K562 (cell line): ENCODE results near the gene VPS33A. TPM values are rescaled to one million over a fixed set of nuclear protein-coding genes. Genes with fewer than 3 reads are reported as not detected.

ENCODE experiments used
- ATAC-seq: fragments of 200-7000 bp; cut with Tn5 transposase; 3 replicates; pipeline ENCODE4 v1.9.1; 2020; ENCODE audit warnings: moderate library complexity
- BruUV-seq: library from RNA; stranded (reverse); fragments of 400-500 nt; replicated peaks from 2 replicates; lab custom pipeline; 2021; lab: Mats Ljungman, UMichigan
- CTCF ChIA-PET: fragments of 300-600 bp; formaldehyde crosslinking; extraction: SDS; loops from one replicate; lab custom pipeline; 2021; ENCODE audit warnings: low intra/inter-chr PET ratio; lab: Yijun Ruan, JAX
- POLR2A ChIA-PET: fragments of 300-600, 350-650 bp; sonication (Branson Sonifier 250); formaldehyde crosslinking; extraction: SDS; loops from one replicate; lab custom pipeline; 2021; ENCODE audit warnings: antibody characterized with exemption, inconsistent platforms; lab: Yijun Ruan, JAX
- DNase-seq, 4 experiments: peaks; one replicate each; pipeline versions ENCODE4 v3.0.0 to v3.0.0-alpha.2; 2011 to 2018; ENCODE audit warnings: low spot score in 3 of 4, mixed read lengths in 3 of 4; ENCODE audit errors: extremely low read depth in 1 of 4
- FAIRE-seq: peaks from 2 replicates; lab custom pipeline; 2011; peaks lifted over from hg19 to GRCh38; lab: Jason Lieb, UNC
- H2AFZ ChIP-seq: 2 replicates; pipeline ENCODE4 v1.6.0; 2011; ENCODE audit warnings: low read depth, low read length, control low read depth, inconsistent platforms
- H3K27ac ChIP-seq: fragments of 200-600 bp; 3 replicates; pipeline ENCODE4 v1.8.0; 2011; ENCODE audit warnings: low read depth, mild to moderate bottlenecking, control low read depth, inconsistent platforms, low read length, moderate library complexity, mixed read lengths; ENCODE audit errors: extremely low read depth
- H3K27me3 ChIP-seq, 2 experiments: fragments of 300-600 bp in 1 of 2; 2 replicates in 1 of 2; 3 replicates in 1 of 2; pipeline versions ENCODE4 v1.6.0 to v1.8.0; 2011; ENCODE audit warnings: inconsistent platforms in 2 of 2, low read length in 2 of 2, mild to moderate bottlenecking in 1 of 2, mixed read lengths in 1 of 2, moderate library complexity in 1 of 2; ENCODE audit not compliant: control insufficient read depth in 2 of 2, insufficient read depth in 2 of 2
- H3K36me3 ChIP-seq: fragments of 300-600 bp; 3 replicates; pipeline ENCODE4 v1.8.0; 2011; ENCODE audit warnings: mild to moderate bottlenecking, low read length, inconsistent platforms; ENCODE audit not compliant: control insufficient read depth, insufficient read depth
- H3K4me1 ChIP-seq, 2 experiments: fragments of 200-600 bp in 1 of 2; replicated peaks in 1 of 2; 2 replicates in 1 of 2; 3 replicates in 1 of 2; pipeline versions ENCODE4 v1.5.1 to v1.8.0; 2011; ENCODE audit warnings: inconsistent platforms in 2 of 2, low read length in 2 of 2, mild to moderate bottlenecking in 1 of 2, mixed read lengths in 1 of 2, moderate library complexity in 1 of 2; ENCODE audit not compliant: control insufficient read depth in 2 of 2, insufficient read depth in 2 of 2
- H3K4me2 ChIP-seq: 2 replicates; pipeline ENCODE4 v1.6.1; 2011; ENCODE audit warnings: low read length, control low read depth, inconsistent platforms, mixed read lengths; ENCODE audit not compliant: insufficient read depth
- H3K4me3 ChIP-seq: fragments of 200-600 bp; sonication (generic), shearing (Covaris generic); 2 replicates; pipeline ENCODE4 v1.5.1; 2016; ENCODE audit warnings: control low read depth, inconsistent platforms
- H3K79me2 ChIP-seq: fragments of 200-600 bp; 3 replicates; pipeline ENCODE4 v1.8.0; 2011; ENCODE audit warnings: low read length, inconsistent platforms; ENCODE audit not compliant: control insufficient read depth, insufficient read depth
- H3K9ac ChIP-seq, 2 experiments: 2 replicates each; pipeline versions ENCODE4 v1.6.0 to v1.6.1; 2011; ENCODE audit warnings: low read depth in 2 of 2, low read length in 2 of 2, control low read depth in 1 of 2, inconsistent platforms in 1 of 2, mild to moderate bottlenecking in 1 of 2, mixed read lengths in 1 of 2; ENCODE audit not compliant: insufficient read depth in 1 of 2
- H3K9me1 ChIP-seq: one replicate; pipeline ENCODE4 v1.6.0; 2011; ENCODE audit warnings: inconsistent platforms, mild to moderate bottlenecking, low read length, moderate library complexity; ENCODE audit not compliant: control insufficient read depth, insufficient read depth
- H3K9me3 ChIP-seq: replicated peaks from 2 replicates; pipeline ENCODE4 v1.5.1; 2011; ENCODE audit warnings: low read depth, low read length, inconsistent platforms; ENCODE audit not compliant: control insufficient read depth, insufficient read depth
- H4K20me1 ChIP-seq: replicated peaks from 2 replicates; pipeline ENCODE4 v1.6.1; 2011; ENCODE audit warnings: low read length, inconsistent platforms, mixed read lengths; ENCODE audit not compliant: control insufficient read depth, insufficient read depth
- ARID2 ChIP-seq: fragments of 450-650 bp; IDR thresholded peaks from 2 replicates; pipeline ENCODE4 v1.6.1; 2017; ENCODE audit warnings: antibody characterized with exemption, mild to moderate bottlenecking
- CC2D1A ChIP-seq: fragments of 450-650 bp; IDR thresholded peaks from 2 replicates; pipeline ENCODE4 v1.6.1; 2017; ENCODE audit warnings: mild to moderate bottlenecking
- CTCF ChIP-seq, 3 experiments: IDR thresholded peaks in 2 of 3; conservative IDR thresholded peaks in 1 of 3; 2 replicates each; pipeline ENCODE4 v1.5.1; 2011 to 2012; ENCODE audit warnings: low read length in 3 of 3, mild to moderate bottlenecking in 3 of 3, control low read depth in 2 of 3, improper control_type of control experiment in 1 of 3, inconsistent platforms in 1 of 3, low read depth in 1 of 3, mixed read lengths in 1 of 3, moderate library complexity in 1 of 3; ENCODE audit not compliant: insufficient read depth in 2 of 3
- CXXC5 ChIP-seq: fragments of 250-450 bp; sonication (Bioruptor Pico); IDR thresholded peaks from 2 replicates; pipeline ENCODE4 v1.8.0; 2022; ENCODE audit warnings: inconsistent platforms, mild to moderate bottlenecking, moderate library complexity
- E2F5 ChIP-seq: sonication (generic); formaldehyde crosslinking; IDR thresholded peaks from 2 replicates; pipeline ENCODE4 v1.8.0; 2022; ENCODE audit warnings: mild to moderate bottlenecking, missing genetic modification reagents
- ESRRA ChIP-seq: fragments of 450-650 bp; IDR thresholded peaks from 2 replicates; pipeline ENCODE4 v1.6.1; 2014; ENCODE audit warnings: low read depth, mild to moderate bottlenecking, moderate library complexity, borderline replicate concordance
- FIP1L1 ChIP-seq: fragments of 200-400 bp; formaldehyde crosslinking; IDR thresholded peaks from 2 replicates; pipeline ENCODE4 v1.6.1; 2018; ENCODE audit warnings: mild to moderate bottlenecking, low read depth, low read length; ENCODE audit not compliant: poor library complexity, severe bottlenecking
- ID3 ChIP-seq, 2 experiments: fragments of 250-450 bp in 1 of 2; fragments of 450-650 bp in 1 of 2; sonication (Bioruptor Pico) in 1 of 2; IDR thresholded peaks; 2 replicates each; pipeline versions ENCODE4 v1.6.1 to v1.8.0; 2016 to 2021; ENCODE audit warnings: mild to moderate bottlenecking in 2 of 2, moderate library complexity in 2 of 2, missing compliant biosample characterization in 1 of 2, missing genetic modification characterization in 1 of 2
- KAT2B ChIP-seq: IDR thresholded peaks from one replicate; pipeline ENCODE4 v1.6.1; 2012; ENCODE audit warnings: low read depth, mild to moderate bottlenecking, control low read depth, inconsistent platforms, low read length, moderate library complexity
- MTA3 ChIP-seq: fragments of 450-650 bp; formaldehyde crosslinking; IDR thresholded peaks from 2 replicates; pipeline ENCODE4 v1.6.1; 2017; ENCODE audit warnings: mild to moderate bottlenecking, borderline replicate concordance
- NR0B1 ChIP-seq: fragments of 450-650 bp; IDR thresholded peaks from one replicate; pipeline ENCODE4 v1.6.1; 2018; ENCODE audit warnings: mild to moderate bottlenecking, moderate library complexity; ENCODE audit not compliant: partially characterized antibody
- RAD21 ChIP-seq, 2 experiments: fragments of 250-450 bp in 1 of 2; fragments of 450-650 bp in 1 of 2; sonication (Bioruptor Pico) in 1 of 2; formaldehyde crosslinking in 1 of 2; IDR thresholded peaks in 1 of 2; conservative IDR thresholded peaks in 1 of 2; 2 replicates each; pipeline versions ENCODE4 v1.4.0 to v1.8.0; 2020 to 2022; ENCODE audit warnings: mild to moderate bottlenecking in 2 of 2, moderate library complexity in 1 of 2
- RB1 ChIP-seq: fragments of 450-650 bp; IDR thresholded peaks from 2 replicates; pipeline ENCODE4 v1.6.1; 2017; ENCODE audit warnings: low read depth, mild to moderate bottlenecking
- SMC3 ChIP-seq: conservative IDR thresholded peaks from 2 replicates; pipeline ENCODE4 v1.6.1; 2011; ENCODE audit warnings: low read depth, low read length, improper control_type of control experiment; ENCODE audit not compliant: insufficient read depth
- WGBS: fragments of 100-300 bp; shearing (Covaris generic); methylation state at CpG from one replicate; pipeline ENCODE4 v1.1.6; 2016; ENCODE audit warnings: low coverage, mixed read lengths; ENCODE audit not compliant: insufficient coverage; ENCODE audit errors: missing lambda C conversion rate; 5-methylcytosine and 5-hydroxymethylcytosine counted together
- in situ Hi-C: fragments of 300-500 bp; cut with MboI; formaldehyde crosslinking; loops from 4 replicates; pipeline ENCODE4 v1.15.0; 2018; ENCODE audit warnings: inconsistent platforms, mixed read lengths
- intact Hi-C: fragments of 100-400 bp; cut with micrococcal nuclease; formaldehyde crosslinking; loops from 2 replicates; pipeline ENCODE4 v1.14.2; 2022
- polyA plus RNA-seq, 8 experiments: library from polyadenylated mRNA; depleted of rRNA in 4 of 8; stranded (reverse) in 5 of 8; unstranded in 3 of 8; fragments of >200 nt; fragmentation: Nextera tagmentation in 2 of 8; fragmentation: Illumina TruSeq in 1 of 8; extraction: Ambion mirVana in 2 of 8; extraction: Trizol in 1 of 8; gene quantifications; 2 replicates each; pipeline versions ENCODE4 v1.2.1 to v1.2.3, GENCODE V29; 2011 to 2014; ENCODE audit warnings: inconsistent platforms in 1 of 8, missing spikeins in 1 of 8
- total RNA-seq, 7 experiments: library from RNA; depleted of rRNA in 6 of 7; stranded (reverse); fragments of >200 nt in 6 of 7; fragmentation: Illumina TruSeq in 2 of 7; extraction: Trizol in 2 of 7; gene quantifications; 2 replicates each; pipeline versions ENCODE4 v1.2.1 to v1.2.3, GENCODE V29; 2011 to 2021; ENCODE audit warnings: low replicate concordance in 1 of 7

The VPS33A gene
- total and polyA plus RNA-seq, 9 of the 15 experiments (the other 6 are each of a cell fraction or from before 2014, with no cell fraction given): 10.6 to 34.3 (median 25.3) TPM

GRCh38 chr12:122306407-122306806 is 40.1 kb upstream of the VPS33A start:
- no peak overlapping the region for H3K4me2 ChIP-seq
- H3K27ac ChIP-seq: no peak overlapping the region
- no peak overlapping the region for H3K4me3 ChIP-seq
- ChIA-PET POLR2A (interaction anchor here (0.5 to 1.6 kb wide), 6 partner anchors 10 to 1056 kb away, joined by 3 to 4 read pairs (median 4); no protein-coding TSS in a partner anchor), CTCF (interaction anchor here (0.6 to 2.1 kb wide), 2 partner anchors 50 to 165 kb away, joined by 3 to 4 read pairs; no protein-coding TSS in a partner anchor)
- no peaks in the 10 kb centered on the region for H3K27me3 ChIP-seq
- FAIRE-seq (peak; percentile 86), DNase-seq (peak; percentile 41 to 72 (median 53)), ATAC-seq (peak; percentile 99)
- BruUV-seq: no TSS peak
- intact Hi-C loops (loop anchor here (1.0 kb wide), 1 partner anchor 50 kb away; no protein-coding TSS in a partner anchor), in situ Hi-C loops (no loop called here)
- WGBS: 36% methylated on average over 4 of the region's 4 CpGs
- no peaks in the 10 kb centered on the region for H3K4me1 ChIP-seq
- no peaks in the 10 kb centered on the region for H3K9me3 ChIP-seq
- H3K36me3 ChIP-seq: peaks cover 26% of the 10 kb centered on the region; the same call in 1 of the 3 replicates
- 0 out of 2 replicates have a peak, but pooled peaks cover 3% of the 10 kb centered on the region for H4K20me1 ChIP-seq
- no peak overlapping the region for H3K9ac ChIP-seq
- H3K79me2 ChIP-seq: no peaks in the 10 kb centered on the region
- no peaks in the 10 kb centered on the region for H3K9me1 ChIP-seq
- H2AFZ ChIP-seq: no peak overlapping the region
- 0 out of 2 replicates have a peak, but pooled peaks have one; percentile 8 for TF ChIP-seq CXXC5 (CRISPR knock-in tag)
- TF ChIP-seq E2F5 (CRISPR knock-in tag): no peak
- peak; percentile 69 to 84 (median 71) for TF ChIP-seq CTCF (IDR thresholded peaks at IDR 0.05 in 2 of 3, conservative IDR thresholded peaks at IDR 0.05 in 1 of 3; ENCODE audit: insufficient read depth in 2 of 3, low read depth in 1 of 3, low read length in 3 of 3)
- TF ChIP-seq FIP1L1: no peak
- TF ChIP-seq NR0B1: no peak
- TF ChIP-seq RB1: 0 out of 2 replicates have a peak, but pooled peaks have one; percentile 42
- TF ChIP-seq RAD21 (CRISPR knock-in tag; conservative IDR thresholded peaks at IDR 0.05 in 1 of 2, IDR thresholded peaks at IDR 0.05 in 1 of 2): peak; percentile 53 to 74
- no peak for TF ChIP-seq KAT2B
- TF ChIP-seq SMC3: peak; percentile 54
- TF ChIP-seq ID3 (CRISPR knock-in tag; IDR thresholded peaks at IDR 0.05): no peak
- TF ChIP-seq ID3 (tag; IDR thresholded peaks at IDR 0.05): peak; percentile 66; the same call in 1 of the 2 replicates
- TF ChIP-seq CC2D1A: peak; percentile 14; the same call in 1 of the 2 replicates
- 0 out of 2 replicates have a peak, but pooled peaks have one; percentile 30 for TF ChIP-seq MTA3
- TF ChIP-seq ESRRA: peak; percentile 77
- TF ChIP-seq ARID2: 0 out of 2 replicates have a peak, but pooled peaks have one; percentile 13
